Measurements from ENCODE around the gene PCDHGA1.

Gene PCDHGA1

DNA sequence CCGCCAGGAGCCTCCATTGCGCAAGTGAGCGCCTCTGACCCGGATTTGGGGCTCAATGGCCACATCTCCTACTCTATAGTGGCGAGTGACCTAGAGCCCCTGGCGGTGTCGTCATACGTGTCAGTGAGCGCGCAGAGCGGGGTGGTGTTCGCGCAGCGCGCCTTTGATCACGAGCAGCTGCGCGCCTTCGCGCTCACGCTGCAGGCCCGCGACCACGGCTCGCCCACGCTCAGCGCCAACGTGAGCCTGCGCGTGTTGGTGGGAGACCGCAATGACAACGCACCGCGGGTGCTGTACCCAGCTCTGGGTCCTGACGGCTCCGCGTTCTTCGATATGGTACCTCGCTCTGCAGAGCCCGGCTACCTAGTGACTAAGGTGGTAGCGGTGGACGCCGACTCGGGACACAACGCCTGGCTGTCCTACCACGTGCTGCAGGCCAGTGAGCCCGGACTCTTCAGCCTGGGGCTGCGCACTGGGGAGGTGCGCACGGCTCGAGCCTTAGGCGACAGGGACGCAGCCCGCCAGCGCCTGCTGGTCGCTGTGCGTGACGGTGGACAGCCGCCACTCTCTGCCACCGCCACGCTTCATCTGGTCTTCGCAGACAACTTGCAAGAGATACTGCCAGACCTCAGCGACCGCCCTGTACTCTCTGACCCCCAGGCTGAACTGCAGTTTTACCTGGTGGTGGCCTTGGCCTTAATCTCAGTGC is 79.4 kb downstream of the PCDHGA1 start:
- Histone ChIP-seq H3K27me3 (ENCODE audit: control insufficient read depth, low read length) (no peaks in the 10 kb centered on the region), H3K4me3 (ENCODE audit: low read length) (no peak overlapping the region), H3K9me2 (replicated peaks; ENCODE audit: control insufficient read depth, low read length) (no peaks in the 10 kb centered on the region), H3F3A (ENCODE audit: control insufficient read depth, insufficient read depth) (no peaks in the 10 kb centered on the region), H3K36me3 (ENCODE audit: control insufficient read depth, low read length) (peaks cover 21% of the 10 kb centered on the region), H4K20me1 (ENCODE audit: control insufficient read depth, insufficient read depth, low read depth, low read length) (no peaks in the 10 kb centered on the region), H3K27ac (ENCODE audit: low read depth, low read length) (no peak overlapping the region), H3K79me2 (ENCODE audit: control insufficient read depth, low read length) (no peaks in the 10 kb centered on the region), H3K4me1 (ENCODE audit: control insufficient read depth, low read length) (no peaks in the 10 kb centered on the region), H3K9me3 (ENCODE audit: control insufficient read depth, insufficient read depth, low read length) (peaks cover 14% of the 10 kb centered on the region; the same call in 1 of the 2 replicates), H3K4me2 (ENCODE audit: low read length) (no peak overlapping the region)
- no peak for TF ChIP-seq EZH2phosphoT487 (IDR thresholded peaks at IDR 0.05; ENCODE audit: borderline replicate concordance, low read length)
- TF ChIP-seq, protein P1, sequence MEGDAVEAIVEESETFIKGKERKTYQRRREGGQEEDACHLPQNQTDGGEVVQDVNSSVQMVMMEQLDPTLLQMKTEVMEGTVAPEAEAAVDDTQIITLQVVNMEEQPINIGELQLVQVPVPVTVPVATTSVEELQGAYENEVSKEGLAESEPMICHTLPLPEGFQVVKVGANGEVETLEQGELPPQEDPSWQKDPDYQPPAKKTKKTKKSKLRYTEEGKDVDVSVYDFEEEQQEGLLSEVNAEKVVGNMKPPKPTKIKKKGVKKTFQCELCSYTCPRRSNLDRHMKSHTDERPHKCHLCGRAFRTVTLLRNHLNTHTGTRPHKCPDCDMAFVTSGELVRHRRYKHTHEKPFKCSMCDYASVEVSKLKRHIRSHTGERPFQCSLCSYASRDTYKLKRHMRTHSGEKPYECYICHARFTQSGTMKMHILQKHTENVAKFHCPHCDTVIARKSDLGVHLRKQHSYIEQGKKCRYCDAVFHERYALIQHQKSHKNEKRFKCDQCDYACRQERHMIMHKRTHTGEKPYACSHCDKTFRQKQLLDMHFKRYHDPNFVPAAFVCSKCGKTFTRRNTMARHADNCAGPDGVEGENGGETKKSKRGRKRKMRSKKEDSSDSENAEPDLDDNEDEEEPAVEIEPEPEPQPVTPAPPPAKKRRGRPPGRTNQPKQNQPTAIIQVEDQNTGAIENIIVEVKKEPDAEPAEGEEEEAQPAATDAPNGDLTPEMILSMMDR (IDR thresholded peaks at IDR 0.05; ENCODE audit: low read depth, low read length, poor library complexity, severe bottlenecking), result no peak

DNA sequence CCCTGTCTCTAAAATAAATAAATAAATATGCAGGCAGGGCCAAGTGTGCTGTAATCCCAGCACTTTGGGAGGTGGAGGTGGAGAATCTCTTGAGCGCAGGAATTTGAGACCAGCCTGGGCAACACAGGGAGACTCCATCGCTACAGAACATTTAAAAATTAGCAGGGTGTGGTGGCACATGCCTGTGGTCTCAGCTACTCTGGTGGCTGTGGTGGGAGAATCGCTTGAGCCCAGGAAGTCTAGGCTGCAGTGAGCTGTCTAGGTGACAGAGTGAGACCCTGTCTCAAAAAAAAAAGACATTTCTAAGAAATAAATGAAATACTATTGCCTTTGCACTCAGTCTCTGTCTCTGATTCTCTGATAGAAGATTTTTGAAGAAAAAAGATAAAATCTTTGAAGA is 81.3 kb downstream of the PCDHGA1 start:
- H3F3A ChIP-seq (ENCODE audit: control insufficient read depth, insufficient read depth), result no peaks in the 10 kb centered on the region
- H4K20me1 ChIP-seq (ENCODE audit: control insufficient read depth, insufficient read depth, low read depth, low read length), result no peaks in the 10 kb centered on the region
- peaks cover 18% of the 10 kb centered on the region for H3K36me3 ChIP-seq (ENCODE audit: control insufficient read depth, low read length)
- no peak overlapping the region for H3K27ac ChIP-seq (ENCODE audit: low read depth, low read length)
- peaks cover 14% of the 10 kb centered on the region; the same call in 1 of the 2 replicates for H3K9me3 ChIP-seq (ENCODE audit: control insufficient read depth, insufficient read depth, low read length)
- H3K27me3 ChIP-seq (ENCODE audit: control insufficient read depth, low read length), result no peaks in the 10 kb centered on the region
- no peaks in the 10 kb centered on the region for H3K79me2 ChIP-seq (ENCODE audit: control insufficient read depth, low read length)
- H3K4me1 ChIP-seq (ENCODE audit: control insufficient read depth, low read length), result no peaks in the 10 kb centered on the region
- H3K4me2 ChIP-seq (ENCODE audit: low read length), result no peak overlapping the region
- TF ChIP-seq, protein P1 (IDR thresholded peaks at IDR 0.05; ENCODE audit: low read depth, low read length, poor library complexity, severe bottlenecking), result no peak
- no peak for TF ChIP-seq EZH2phosphoT487 (IDR thresholded peaks at IDR 0.05; ENCODE audit: borderline replicate concordance, low read length)
- H3K4me3 ChIP-seq (ENCODE audit: low read length), result no peak overlapping the region
- H3K9me2 ChIP-seq (replicated peaks; ENCODE audit: control insufficient read depth, low read length), result no peaks in the 10 kb centered on the region

DNA sequence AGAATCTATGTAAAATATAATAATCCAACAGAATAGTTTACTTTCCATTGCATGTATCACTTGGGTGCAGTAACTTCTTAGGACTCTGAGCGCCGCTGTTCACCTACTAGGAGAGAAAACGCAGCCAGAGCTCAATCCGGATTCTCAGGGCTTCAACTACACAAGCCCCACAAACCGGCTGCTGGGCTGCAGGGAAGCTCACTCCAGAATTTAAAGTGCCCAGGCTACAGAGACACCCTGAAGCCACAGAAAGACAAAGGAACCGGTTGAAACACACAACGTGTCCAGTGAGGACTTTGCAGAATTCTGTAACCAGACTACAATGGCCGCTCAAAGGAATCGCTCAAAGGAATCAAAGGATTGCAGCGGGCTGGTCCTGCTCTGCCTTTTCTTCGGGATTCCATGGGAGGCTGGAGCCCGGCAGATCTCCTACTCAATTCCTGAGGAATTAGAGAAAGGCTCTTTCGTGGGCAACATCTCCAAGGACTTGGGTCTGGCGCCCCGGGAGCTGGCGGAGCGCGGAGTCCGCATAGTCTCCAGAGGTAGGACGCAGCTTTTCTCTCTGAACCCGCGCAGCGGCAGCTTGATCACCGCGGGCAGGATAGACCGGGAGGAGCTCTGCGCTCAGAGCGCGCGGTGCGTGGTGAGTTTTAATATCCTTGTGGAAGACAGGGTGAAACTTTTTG is 82.7 kb downstream of the PCDHGA1 start, which contains the start of gene PCDHGA10:
PCDHGA10 (plus strand) TSS at position 134 of the 686 bp plus-strand sequence; CDS start at position 323, 189 bp downstream.
- Histone ChIP-seq H3F3A (ENCODE audit: control insufficient read depth, insufficient read depth) (no peaks in the 10 kb centered on the region), H3K4me3 (ENCODE audit: low read length) (no peak within 1 kb of the TSS), H3K4me1 (ENCODE audit: control insufficient read depth, low read length) (no peaks in the 10 kb centered on the region), H3K9me2 (replicated peaks; ENCODE audit: control insufficient read depth, low read length) (no peaks in the 10 kb centered on the region), H3K4me2 (ENCODE audit: low read length) (no peak within 1 kb of the TSS), H4K20me1 (ENCODE audit: control insufficient read depth, insufficient read depth, low read depth, low read length) (no peaks in the 10 kb centered on the region), H3K27me3 (ENCODE audit: control insufficient read depth, low read length) (no peaks in the 10 kb centered on the region), H3K9me3 (ENCODE audit: control insufficient read depth, insufficient read depth, low read length) (peaks cover 18% of the 10 kb centered on the region; the same call in 1 of the 2 replicates), H3K27ac (ENCODE audit: low read depth, low read length) (no peak within 1 kb of the TSS), H3K79me2 (ENCODE audit: control insufficient read depth, low read length) (no peaks in the 10 kb centered on the region), H3K36me3 (ENCODE audit: control insufficient read depth, low read length) (peaks cover 15% of the 10 kb centered on the region)
- TF ChIP-seq, protein P1 (IDR thresholded peaks at IDR 0.05; ENCODE audit: low read depth, low read length, poor library complexity, severe bottlenecking), result peak; percentile 28
- TF ChIP-seq EZH2phosphoT487 (IDR thresholded peaks at IDR 0.05; ENCODE audit: borderline replicate concordance, low read length), result no peak

All from DOHH2 (cell line).